ENCODE measurements around the gene CLCN6. TPM values are rescaled to one million over a fixed set of nuclear protein-coding genes. Genes with fewer than 3 reads are reported as not detected.
A peak's percentile ranks its signal among the peaks of the same experiment; 100 is the strongest.

CLCN6 gene
- total and polyA plus RNA-seq, 2 of the 13 experiments (the other 11 are each of a cell fraction or from before 2014, with no cell fraction given): 14.9 to 19.3 TPM

DNA sequence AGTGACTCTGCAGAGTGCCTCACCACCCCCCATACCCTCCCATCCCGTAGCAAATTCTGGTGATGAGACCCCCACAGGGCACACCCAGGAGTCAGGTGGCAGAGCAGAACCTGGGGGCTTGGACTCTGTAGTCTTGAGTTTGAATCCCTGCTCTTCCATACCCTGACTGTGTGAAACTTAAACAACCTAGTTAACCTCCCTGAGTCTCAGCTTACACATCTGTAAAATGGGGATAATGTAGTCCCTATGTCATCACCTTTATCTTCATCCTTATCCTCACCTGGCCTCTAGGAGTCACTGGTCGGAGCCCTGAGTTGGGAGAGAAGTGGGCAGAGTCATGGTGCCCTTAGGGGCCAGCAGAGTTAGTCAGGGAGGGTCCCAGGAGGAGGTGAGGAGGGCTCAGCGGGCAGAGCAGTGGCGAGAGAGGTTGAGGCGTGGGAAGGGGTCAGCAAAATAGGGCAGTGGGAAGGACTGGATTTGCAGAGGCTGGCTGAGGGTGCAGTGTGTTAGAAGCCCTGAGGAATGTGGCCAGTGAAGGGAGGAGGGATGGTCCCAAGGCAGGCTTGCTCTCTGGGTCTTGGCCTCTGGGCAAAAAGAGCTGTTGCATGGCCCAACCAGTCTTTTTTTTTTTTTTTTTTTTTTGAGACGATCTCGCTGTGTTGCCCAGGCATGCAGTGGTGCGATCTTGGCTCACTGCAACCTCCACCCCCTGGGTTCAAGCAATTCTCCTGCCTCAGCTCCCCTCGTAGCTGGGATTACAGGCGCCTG, 25.4 kb upstream of the CLCN6 start:
- in situ Hi-C loops (cut with HindIII; ENCODE audit: extremely low pct_ligation_motif_present, low pct_unique_long_range_greater_than_20kb) (no loop called here), intact Hi-C loops (cut with micrococcal nuclease; ENCODE audit: unreplicated experiment) (no loop called here)
- 63% methylated on average over 9 of the region's 10 CpGs for WGBS (ENCODE audit: low lambda C conversion rate)
- Histone ChIP-seq H3K9me3 (ENCODE audit: low read length) (no peaks in the 10 kb centered on the region), H3K4me3 (replicated peaks in 1 of 3; ENCODE audit: insufficient read depth in 1 of 3, low read depth in 2 of 3, low read length in 3 of 3) (no peak overlapping the region), H2AFZ (ENCODE audit: low read length) (no peak overlapping the region), H3K9ac (ENCODE audit: insufficient read depth, low read depth, low read length) (no peak overlapping the region), H4K20me1 (ENCODE audit: insufficient read depth, low read length) (no peaks in the 10 kb centered on the region), H3K36me3 (replicated peaks in 1 of 2; ENCODE audit: control insufficient read depth in 1 of 2, insufficient read depth in 2 of 2, low read length in 2 of 2) (no peaks in the 10 kb centered on the region), H3K27ac (ENCODE audit: extremely low read length, insufficient read depth, low read length) (no peak overlapping the region), H3K4me1 (ENCODE audit: insufficient read depth, low read length) (peaks cover 36% of the 10 kb centered on the region), H3K79me2 (ENCODE audit: insufficient read depth, low read length) (no peaks in the 10 kb centered on the region), H3K4me2 (ENCODE audit: low read depth, low read length) (no peak overlapping the region), H3K27me3 (ENCODE audit: control insufficient read depth in 1 of 2, insufficient read depth in 2 of 2, low read length in 2 of 2) (peaks cover 4 to 8% of the 10 kb centered on the region in 2 experiments; a peak in 3 of 5 replicates)
- POLR2A ChIA-PET: no interaction called here
- no peak for DNase-seq (ENCODE audit: low spot score)
- BruUV-seq (replicated peaks): no TSS peak
- TF ChIP-seq MXD1 (CRISPR knock-in tag; IDR thresholded peaks at IDR 0.05) (no peak), PHF5A (CRISPR knock-in tag; IDR thresholded peaks at IDR 0.05; ENCODE audit: low read depth, unreplicated experiment) (no peak), ZNF629 (CRISPR knock-in tag; conservative IDR thresholded peaks at IDR 0.05) (peak; percentile 82), CHD4 (IDR thresholded peaks at IDR 0.05; ENCODE audit: borderline replicate concordance, low read length) (peak; percentile 60; the same call in 1 of the 2 replicates), GATAD2A (CRISPR knock-in tag; IDR thresholded peaks at IDR 0.05) (no peak), IRX3 (CRISPR knock-in tag; IDR thresholded peaks at IDR 0.05; ENCODE audit: borderline replicate concordance, low read depth) (no peak)
- CTCF ChIA-PET (ENCODE audit: low intra/inter-chr PET ratio, low total read pairs): no interaction called here
- ATAC-seq: no peak
- FAIRE-seq: no peak

DNA sequence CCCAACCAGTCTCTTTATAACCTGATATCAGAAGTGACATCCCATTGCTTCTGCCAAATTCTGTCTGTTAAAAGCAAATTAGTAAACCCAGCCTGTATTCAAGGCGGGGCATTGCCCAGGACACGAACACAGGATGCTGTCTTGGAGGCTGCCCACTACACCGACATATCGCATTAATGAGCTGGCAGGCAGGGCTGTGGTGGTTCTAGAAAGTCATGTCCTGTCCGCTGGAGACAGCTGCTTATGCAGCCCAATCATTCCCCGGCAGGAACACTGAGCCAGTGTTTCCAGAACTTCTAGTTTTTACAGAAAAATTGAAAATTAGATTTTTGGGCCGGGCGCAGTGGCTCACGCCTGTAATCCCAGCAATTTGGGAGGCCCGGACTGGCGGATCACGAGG, 24.7 kb upstream of the CLCN6 start:
- no peaks in the 10 kb centered on the region for H3K9me3 ChIP-seq (ENCODE audit: low read length)
- WGBS (ENCODE audit: low lambda C conversion rate): 68% methylated on average over 10 of the region's 12 CpGs
- ChIA-PET POLR2A (no interaction called here), CTCF (ENCODE audit: low intra/inter-chr PET ratio, low total read pairs) (no interaction called here)
- TF ChIP-seq ZNF503 (CRISPR knock-in tag; IDR thresholded peaks at IDR 0.05) (no peak), PCBP1 (IDR thresholded peaks at IDR 0.05; ENCODE audit: borderline replicate concordance, low read depth, low read length) (no peak), RCOR2 (CRISPR knock-in tag; IDR thresholded peaks at IDR 0.05) (no peak), ZNF562 (CRISPR knock-in tag; IDR thresholded peaks at IDR 0.05; ENCODE audit: borderline replicate concordance) (no peak), TBL1XR1 (IDR thresholded peaks at IDR 0.05; ENCODE audit: borderline replicate concordance, low read length, partially characterized antibody) (no peak), ZSCAN22 (CRISPR knock-in tag; IDR thresholded peaks at IDR 0.05) (no peak), HNRNPUL1 (IDR thresholded peaks at IDR 0.05; ENCODE audit: low read depth, low read length) (no peak)
- intact Hi-C loops (cut with micrococcal nuclease; ENCODE audit: unreplicated experiment) (no loop called here), in situ Hi-C loops (cut with HindIII; ENCODE audit: extremely low pct_ligation_motif_present, low pct_unique_long_range_greater_than_20kb) (no loop called here)
- H4K20me1 ChIP-seq (ENCODE audit: insufficient read depth, low read length): no peaks in the 10 kb centered on the region
- H3K27ac ChIP-seq (ENCODE audit: extremely low read length, insufficient read depth, low read length): no peak overlapping the region
- DNase-seq (ENCODE audit: low spot score) (no peak), FAIRE-seq (no peak), ATAC-seq (no peak)
- H3K4me3 ChIP-seq (replicated peaks in 1 of 3; ENCODE audit: insufficient read depth in 1 of 3, low read depth in 2 of 3, low read length in 3 of 3): no peak overlapping the region
- H3K4me2 ChIP-seq (ENCODE audit: low read depth, low read length): no peak overlapping the region
- no TSS peak for BruUV-seq (replicated peaks)
- no peaks in the 10 kb centered on the region for H3K79me2 ChIP-seq (ENCODE audit: insufficient read depth, low read length)
- H3K36me3 ChIP-seq (replicated peaks in 1 of 2; ENCODE audit: control insufficient read depth in 1 of 2, insufficient read depth in 2 of 2, low read length in 2 of 2): no peaks in the 10 kb centered on the region
- no peak overlapping the region for H3K9ac ChIP-seq (ENCODE audit: insufficient read depth, low read depth, low read length)
- peaks cover 4 to 8% of the 10 kb centered on the region in 2 experiments; a peak in 3 of 5 replicates for H3K27me3 ChIP-seq (ENCODE audit: control insufficient read depth in 1 of 2, insufficient read depth in 2 of 2, low read length in 2 of 2)
- H3K4me1 ChIP-seq (ENCODE audit: insufficient read depth, low read length): peaks cover 42% of the 10 kb centered on the region
- no peak overlapping the region for H2AFZ ChIP-seq (ENCODE audit: low read length)

Data from HepG2 (cell line).